Activated CD4-positive, alpha-beta T cell treated with anti-CD3 and anti-CD28 coated beads for 4 hours (primary cell): ENCODE results near the gene ATG9B.
"Not testable (repeated sequence)": the region's sequence is repeated elsewhere in the genome, so short reads cannot be mapped to it uniquely, and the experiment has no call there.

Source experiments
- DNase-seq, 2 donors: peaks; one replicate each; pipeline ENCODE4 v3.0.0-alpha.2; 2020

The ATG9B gene

DNA sequence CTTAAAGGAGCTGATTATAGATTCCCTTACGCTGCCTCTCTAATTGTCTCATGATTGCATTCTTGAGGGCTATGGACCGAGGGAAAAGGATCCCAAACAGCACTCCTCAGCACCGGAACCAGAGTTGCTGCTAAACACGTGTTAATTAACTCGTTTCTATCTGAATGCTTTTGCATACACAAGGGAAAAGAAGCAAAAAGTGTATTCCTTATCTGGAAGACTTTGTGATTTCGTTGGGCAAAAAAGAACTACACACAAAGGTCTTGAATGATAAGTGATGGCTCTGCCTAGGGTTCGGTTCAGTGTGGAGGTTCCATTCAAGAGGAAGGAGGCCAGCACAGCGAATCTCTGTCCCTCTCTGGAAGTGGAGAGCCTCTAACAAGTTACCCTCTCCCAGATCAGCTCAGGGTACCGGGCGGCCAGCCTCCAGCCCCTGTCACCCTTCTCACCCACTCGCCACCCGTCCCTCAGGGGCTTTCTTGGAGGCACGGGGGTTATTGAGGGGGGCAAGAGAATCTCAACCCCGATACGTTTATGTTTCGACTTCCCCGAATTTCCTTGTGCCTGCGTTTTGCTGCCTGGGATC lies 34.6 kb upstream of the ATG9B start:
- DNase-seq, result peak in 1 of 2 donors; percentile 22

- DNase-seq, result peak; percentile 97
Observed at GRCh38 chr7:151057989-151058780, 33.9 kb upstream of the ATG9B start.

GRCh38 chr7:151057506-151057988 lies 33.3 kb upstream of the ATG9B start, which contains the start of gene CDK5:
Gene CDK5 (minus strand): TSS chr7:151057897. CDS start chr7:151057848, 49 bp downstream.
- no peak for DNase-seq

GRCh38 chr7:151056666-151057505 lies 32.6 kb upstream of the ATG9B start:
- no peak for DNase-seq

GRCh38 chr7:151056283-151056665 lies 32.0 kb upstream of the ATG9B start:
- DNase-seq, result no peak

DNA sequence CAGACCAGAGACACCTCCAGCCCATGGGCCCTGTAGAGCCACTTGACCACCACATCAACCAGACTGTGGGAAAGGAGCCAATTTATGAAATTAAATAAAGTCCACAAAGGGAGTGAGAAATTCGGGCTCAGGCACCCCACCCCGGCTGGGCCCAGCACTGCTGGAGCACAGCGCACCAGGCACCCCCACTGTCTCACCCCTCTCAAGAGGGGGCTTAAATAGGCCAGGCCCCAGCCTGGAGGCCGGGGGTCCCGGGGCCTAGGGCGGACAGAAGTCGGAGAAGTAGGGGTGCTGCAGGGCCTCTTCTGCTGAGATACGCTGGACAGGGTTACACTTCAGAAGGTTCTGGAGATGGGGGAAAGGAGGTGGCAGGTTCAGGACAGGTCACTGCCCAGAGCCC lies 29.5 kb upstream of the ATG9B start:
- DNase-seq, result no peak

GRCh38 chr7:151053096-151053495 lies 28.8 kb upstream of the ATG9B start:
- DNase-seq, result no peak

- peak; percentile 21 to 31 for DNase-seq
Observed at GRCh38 chr7:151051108-151051507, 26.8 kb upstream of the ATG9B start.

GRCh38 chr7:151048911-151049463 lies 24.7 kb upstream of the ATG9B start:
- no peak for DNase-seq

- no peak for DNase-seq
Observed at GRCh38 chr7:151047976-151048815, 23.9 kb upstream of the ATG9B start, which contains the start of gene ASIC3. Gene ASIC3 (plus strand): TSS chr7:151048531. CDS start chr7:151048886, 355 bp downstream.

DNA sequence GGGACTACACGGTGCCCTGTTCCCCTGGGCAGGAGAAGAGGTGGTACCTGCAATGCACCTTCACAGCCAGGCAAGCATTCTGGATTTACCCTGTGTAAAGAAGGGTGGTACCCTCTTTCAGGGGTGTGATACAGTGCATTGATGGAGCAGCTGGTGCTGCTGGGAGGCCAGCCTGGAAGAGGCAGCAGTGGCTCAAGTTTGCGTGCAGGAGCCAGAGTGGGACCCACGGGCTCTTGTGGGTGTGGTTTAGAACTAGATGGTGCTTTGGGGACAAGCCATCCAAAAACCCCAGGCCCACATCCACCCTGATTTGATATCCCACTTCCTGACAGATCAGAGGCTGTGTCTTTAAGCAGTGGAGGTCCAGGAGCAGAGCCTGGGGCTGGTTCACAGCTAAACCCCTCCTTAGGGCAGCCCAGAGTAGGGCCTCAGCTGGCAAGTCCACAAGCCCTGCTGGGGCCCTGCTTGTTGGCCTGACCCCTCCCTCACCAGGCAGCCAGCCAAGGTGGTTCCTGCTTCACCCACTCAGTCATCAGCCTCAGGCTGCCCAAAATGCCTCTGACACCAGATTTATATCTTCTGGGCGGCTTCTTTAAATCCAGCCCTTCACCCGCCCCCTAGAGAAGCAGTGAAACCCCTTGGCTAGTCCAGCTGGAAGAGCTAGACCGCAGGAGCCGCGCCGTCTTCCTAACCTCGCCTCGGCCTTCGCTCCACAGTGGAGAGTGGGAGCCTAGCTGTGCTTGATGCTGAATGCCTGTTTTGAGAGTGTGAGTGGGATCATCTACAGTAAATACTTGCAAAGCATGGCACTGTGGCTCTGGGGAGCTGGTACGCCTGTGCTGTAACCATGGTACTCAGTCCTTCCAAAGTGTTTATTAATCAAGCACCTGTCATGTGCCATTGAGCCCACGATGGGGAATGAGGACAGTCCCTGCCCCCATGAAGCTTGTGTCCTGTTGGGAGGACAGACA lies 22.6 kb upstream of the ATG9B start:
- DNase-seq, result no peak

- DNase-seq, result no peak
Observed at GRCh38 chr7:151045967-151046366, 21.7 kb upstream of the ATG9B start.

DNA sequence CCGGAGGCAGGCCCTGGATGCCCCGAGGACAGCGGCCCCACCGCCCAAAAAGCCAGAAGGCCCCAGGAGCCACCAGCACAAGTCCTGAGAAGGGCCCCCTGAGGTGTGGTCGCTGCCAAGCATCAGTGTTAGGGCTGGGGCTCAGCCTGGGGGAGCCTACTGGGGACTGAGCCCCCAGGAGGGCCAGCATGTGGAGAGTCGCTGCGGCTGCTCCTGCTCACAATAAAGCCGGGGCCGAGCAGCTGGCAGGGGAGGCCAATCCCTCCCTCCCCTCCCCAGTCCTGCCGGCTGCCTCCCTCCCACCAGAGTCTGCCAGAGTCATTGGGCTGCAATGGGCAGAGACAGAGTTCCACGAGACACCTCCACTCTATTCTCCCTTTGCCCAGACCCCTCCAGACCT lies 21.0 kb upstream of the ATG9B start:
- DNase-seq, result no peak

- DNase-seq, result no peak
Observed at GRCh38 chr7:151043959-151044358, 19.7 kb upstream of the ATG9B start.

GRCh38 chr7:151043449-151043848 lies 19.2 kb upstream of the ATG9B start:
- DNase-seq, result not testable (repeated sequence)

DNA sequence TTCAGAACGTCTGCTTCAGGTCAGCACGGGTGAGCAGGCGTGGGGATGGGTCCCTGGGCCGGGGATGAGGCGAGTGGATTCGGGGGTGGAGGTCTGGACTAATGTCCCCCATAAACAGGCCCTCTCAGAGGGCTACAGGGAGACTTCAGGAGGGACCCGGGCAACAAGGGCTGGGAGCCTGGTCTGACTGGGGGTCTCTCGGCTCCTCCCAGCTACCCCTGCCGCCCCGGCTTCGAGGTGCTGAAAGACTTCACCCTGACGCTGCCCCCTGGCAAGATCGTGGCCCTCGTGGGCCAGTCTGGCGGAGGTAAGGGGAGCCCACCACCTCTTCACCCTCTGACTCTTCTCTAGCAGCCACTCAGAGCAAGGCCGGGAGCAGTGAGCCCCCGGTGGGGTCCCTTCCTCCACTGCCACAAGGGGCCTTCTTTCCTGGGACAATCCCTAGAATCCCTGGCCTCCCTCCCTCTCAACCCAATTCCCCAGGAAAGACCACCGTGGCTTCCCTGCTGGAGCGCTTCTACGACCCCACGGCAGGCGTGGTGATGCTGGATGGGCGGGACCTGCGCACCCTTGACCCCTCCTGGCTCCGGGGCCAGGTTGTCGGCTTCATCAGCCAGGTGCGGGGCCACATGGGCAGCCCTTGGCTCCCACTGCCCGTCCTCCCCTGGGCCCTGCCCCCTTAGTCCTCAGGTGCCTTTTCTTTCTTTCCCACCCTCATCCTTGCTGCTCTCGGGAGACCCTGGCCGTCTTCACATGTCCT lies 16.5 kb upstream of the ATG9B start:
- no peak for DNase-seq

- no peak for DNase-seq
Observed at GRCh38 chr7:151039850-151040548, 15.7 kb upstream of the ATG9B start.

GRCh38 chr7:151038951-151039849 lies 14.9 kb upstream of the ATG9B start:
- peak; percentile 67 to 78 for DNase-seq
